OCI-LY3 (cell line): ENCODE measurements around the gene PIK3CA.

ENCODE experiments used
- H2AFZ ChIP-seq: fragments of 200-600, 300-600 bp; shearing (Covaris generic); 2 replicates; pipeline ENCODE4 v1.6.0; 2014; ENCODE audit warnings: antibody characterized with exemption, low read depth, low read length
- H3K27ac ChIP-seq: fragments of 200-600, 300-600 bp; sonication (generic); 2 replicates; pipeline ENCODE4 v1.5.1; 2014; ENCODE audit warnings: mild to moderate bottlenecking, low read length, moderate library complexity, mixed read lengths
- H3K27me3 ChIP-seq: fragments of 200-600, 300-600 bp; sonication (generic); 2 replicates; pipeline ENCODE4 v1.6.1; 2014; ENCODE audit warnings: low read depth, low read length, mixed read lengths
- H3K36me3 ChIP-seq: fragments of 200-600, 300-600 bp; sonication (generic); replicated peaks from 2 replicates; pipeline ENCODE3; 2014; ENCODE audit warnings: low read depth, low read length, mixed read lengths
- H3K4me1 ChIP-seq: fragments of 300-600, 200-600 bp; sonication (generic); 2 replicates; pipeline ENCODE4 v1.6.1; 2014; ENCODE audit warnings: low read length, mixed read lengths
- H3K4me2 ChIP-seq: fragments of 200-600, 300-600 bp; sonication (generic); 2 replicates; pipeline ENCODE4 v1.6.1; 2014; ENCODE audit warnings: low read length, mixed read lengths
- H3K4me3 ChIP-seq: fragments of 300-600, 200-600 bp; sonication (generic); 2 replicates; pipeline ENCODE4 v1.5.1; 2014; ENCODE audit warnings: antibody characterized with exemption, mild to moderate bottlenecking, low read length, moderate library complexity
- H3K79me2 ChIP-seq: fragments of 300-600, 200-600 bp; shearing (Covaris generic); 2 replicates; pipeline ENCODE4 v1.6.1; 2014; ENCODE audit warnings: mild to moderate bottlenecking, low read length, mixed read lengths
- H3K9ac ChIP-seq: fragments of 300-600, 200-600 bp; shearing (Covaris generic); 2 replicates; pipeline ENCODE4 v1.6.0; 2014; ENCODE audit warnings: mild to moderate bottlenecking, low read length, moderate library complexity
- H3K9me3 ChIP-seq: fragments of 200-600, 300-600 bp; shearing (Covaris generic); 2 replicates; pipeline ENCODE4 v1.6.1; 2014; ENCODE audit warnings: low read length, mixed read lengths; ENCODE audit not compliant: insufficient read depth
- H4K20me1 ChIP-seq: fragments of 200-600, 300-600 bp; sonication (generic); 2 replicates; pipeline ENCODE4 v1.6.1; 2016; ENCODE audit warnings: low read length, mixed read lengths; ENCODE audit not compliant: insufficient read depth
- EZH2phosphoT487 ChIP-seq: fragments of 200-600 bp; shearing (Covaris generic); IDR thresholded peaks from 2 replicates; pipeline ENCODE4 v1.6.1; 2018; ENCODE audit warnings: antibody characterized with exemption, mixed run types, low read depth
- TF ChIP-seq, protein P1 (sequence below): fragments of 200-600, 300-600 bp; sonication (generic); IDR thresholded peaks from 2 replicates; pipeline ENCODE4 v1.5.1; 2014; ENCODE audit warnings: antibody characterized with exemption, low read length, low read depth

Gene PIK3CA

DNA sequence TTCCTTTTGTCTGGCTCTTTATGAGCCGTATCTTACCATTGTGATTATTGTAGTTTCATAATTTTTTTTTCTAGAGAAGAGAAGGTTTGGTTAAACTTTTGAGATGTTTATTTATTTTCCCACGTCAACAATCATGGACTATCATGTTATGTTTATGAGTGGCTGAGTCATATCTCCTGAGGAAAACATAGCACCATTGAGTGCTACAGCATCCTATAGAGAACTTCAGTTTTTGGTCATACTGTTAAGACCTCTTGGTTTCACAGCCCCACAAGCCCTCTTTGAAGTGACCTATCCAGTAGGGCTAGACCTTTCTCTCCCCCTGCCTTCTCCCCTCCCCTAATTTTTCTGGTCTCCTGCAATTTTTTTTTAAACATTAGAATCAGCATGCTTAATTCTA lies 20.8 kb downstream of the PIK3CA start:
- Histone ChIP-seq H3K9me3 (no peaks in the 10 kb centered on the region), H4K20me1 (peaks cover 51% of the 10 kb centered on the region), H3K79me2 (peaks cover 53% of the 10 kb centered on the region), H3K4me2 (no peak overlapping the region), H3K27me3 (no peaks in the 10 kb centered on the region), H2AFZ (no peak overlapping the region), H3K27ac (no peak overlapping the region), H3K4me1 (peaks cover 38% of the 10 kb centered on the region), H3K36me3 (no peaks in the 10 kb centered on the region), H3K9ac (no peak overlapping the region), H3K4me3 (no peak overlapping the region)
- TF ChIP-seq, protein P1, sequence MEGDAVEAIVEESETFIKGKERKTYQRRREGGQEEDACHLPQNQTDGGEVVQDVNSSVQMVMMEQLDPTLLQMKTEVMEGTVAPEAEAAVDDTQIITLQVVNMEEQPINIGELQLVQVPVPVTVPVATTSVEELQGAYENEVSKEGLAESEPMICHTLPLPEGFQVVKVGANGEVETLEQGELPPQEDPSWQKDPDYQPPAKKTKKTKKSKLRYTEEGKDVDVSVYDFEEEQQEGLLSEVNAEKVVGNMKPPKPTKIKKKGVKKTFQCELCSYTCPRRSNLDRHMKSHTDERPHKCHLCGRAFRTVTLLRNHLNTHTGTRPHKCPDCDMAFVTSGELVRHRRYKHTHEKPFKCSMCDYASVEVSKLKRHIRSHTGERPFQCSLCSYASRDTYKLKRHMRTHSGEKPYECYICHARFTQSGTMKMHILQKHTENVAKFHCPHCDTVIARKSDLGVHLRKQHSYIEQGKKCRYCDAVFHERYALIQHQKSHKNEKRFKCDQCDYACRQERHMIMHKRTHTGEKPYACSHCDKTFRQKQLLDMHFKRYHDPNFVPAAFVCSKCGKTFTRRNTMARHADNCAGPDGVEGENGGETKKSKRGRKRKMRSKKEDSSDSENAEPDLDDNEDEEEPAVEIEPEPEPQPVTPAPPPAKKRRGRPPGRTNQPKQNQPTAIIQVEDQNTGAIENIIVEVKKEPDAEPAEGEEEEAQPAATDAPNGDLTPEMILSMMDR = no peak
- TF ChIP-seq EZH2phosphoT487 = no peak

DNA sequence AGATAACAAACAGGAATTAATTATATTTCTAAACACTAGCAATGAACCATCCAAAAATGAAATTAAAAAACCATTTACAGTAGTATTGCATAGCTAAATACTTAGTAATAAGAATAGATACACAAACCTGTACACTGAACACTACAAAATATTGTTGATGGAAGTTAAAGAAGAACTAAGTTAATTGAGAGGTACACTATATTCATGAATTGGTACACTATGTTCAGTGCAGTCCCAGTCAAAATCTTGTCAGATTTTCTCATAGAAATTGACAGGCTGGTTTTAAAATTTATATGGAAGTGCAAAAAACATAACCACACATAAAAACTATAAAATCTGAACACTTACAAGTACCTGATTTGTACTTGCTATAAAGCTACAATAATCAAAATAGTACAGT lies 24.4 kb downstream of the PIK3CA start:
- H4K20me1 ChIP-seq = peaks cover 47% of the 10 kb centered on the region
- peaks cover 51% of the 10 kb centered on the region for H3K79me2 ChIP-seq
- TF ChIP-seq, protein P1 = no peak
- TF ChIP-seq EZH2phosphoT487 = no peak

DNA sequence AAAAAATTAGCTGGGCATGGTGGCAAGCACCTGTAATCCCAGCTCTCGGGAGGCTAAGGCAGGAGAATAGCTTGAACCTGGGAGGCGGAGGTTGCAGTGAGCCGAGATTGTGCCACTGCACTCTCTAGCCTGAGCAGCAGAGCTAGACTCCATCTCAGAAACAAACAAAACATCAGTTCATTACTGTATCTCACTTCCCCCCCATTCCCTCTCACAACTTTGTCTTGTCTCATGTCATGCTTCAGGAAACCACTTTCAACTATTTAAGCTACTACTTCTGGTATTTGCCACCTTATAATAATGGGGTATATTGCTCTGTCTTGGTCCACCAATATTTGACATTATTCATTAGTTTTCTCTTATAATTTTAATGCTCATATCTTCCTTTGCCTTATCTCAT lies 26.2 kb downstream of the PIK3CA start:
- Histone ChIP-seq H3K4me3 (no peak overlapping the region), H3K9ac (no peak overlapping the region), H4K20me1 (peaks cover 44% of the 10 kb centered on the region), H3K27ac (no peak overlapping the region), H3K27me3 (no peaks in the 10 kb centered on the region), H2AFZ (no peak overlapping the region), H3K36me3 (no peaks in the 10 kb centered on the region), H3K4me1 (peaks cover 15% of the 10 kb centered on the region), H3K79me2 (peaks cover 44% of the 10 kb centered on the region), H3K9me3 (no peaks in the 10 kb centered on the region), H3K4me2 (peak overlapping the region; percentile 20; the same call in 1 of the 2 replicates)
- TF ChIP-seq, protein P1 = no peak
- no peak for TF ChIP-seq EZH2phosphoT487

More for the DNA sequence above, 24.4 kb downstream of the PIK3CA start:
- Histone ChIP-seq H3K9ac (no peak overlapping the region), H3K27me3 (no peaks in the 10 kb centered on the region), H3K36me3 (no peaks in the 10 kb centered on the region), H3K4me1 (peaks cover 26% of the 10 kb centered on the region), H3K27ac (no peak overlapping the region), H3K9me3 (no peaks in the 10 kb centered on the region), H3K4me3 (no peak overlapping the region), H3K4me2 (no peak overlapping the region), H2AFZ (no peak overlapping the region)

DNA sequence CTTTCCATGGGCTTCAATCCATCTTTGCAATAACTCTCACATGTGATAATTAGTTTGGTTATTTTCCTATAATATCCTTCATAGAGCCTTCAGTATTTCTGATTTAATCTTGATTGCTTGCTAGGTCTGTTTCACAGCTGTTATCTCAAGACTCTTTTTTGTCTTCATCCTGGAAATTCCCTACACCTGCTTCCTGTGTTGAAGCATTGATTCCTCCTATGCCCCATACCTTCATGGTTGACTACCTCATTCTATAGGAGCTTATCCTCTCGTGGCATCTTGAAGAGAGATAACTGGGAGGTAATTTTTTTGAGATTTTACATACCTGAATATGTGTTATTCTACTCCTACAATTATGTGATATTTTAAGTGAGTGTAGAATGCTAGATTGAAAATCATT lies 26.7 kb downstream of the PIK3CA start:
- TF ChIP-seq EZH2phosphoT487 = no peak
- TF ChIP-seq, protein P1 = no peak
- Histone ChIP-seq H3K9ac (no peak overlapping the region), H3K9me3 (no peaks in the 10 kb centered on the region), H3K4me2 (peak overlapping the region; percentile 20; the same call in 1 of the 2 replicates), H3K27me3 (no peaks in the 10 kb centered on the region), H2AFZ (no peak overlapping the region), H3K36me3 (no peaks in the 10 kb centered on the region), H3K4me3 (no peak overlapping the region), H3K27ac (no peak overlapping the region), H4K20me1 (peaks cover 45% of the 10 kb centered on the region), H3K79me2 (peaks cover 41% of the 10 kb centered on the region), H3K4me1 (peaks cover 15% of the 10 kb centered on the region)
